PFSK-1 (cell line): ENCODE results near the gene SESN2. TPM values are rescaled to one million over a fixed set of nuclear protein-coding genes. Genes with fewer than 3 reads are reported as not detected.
A peak's percentile ranks its signal among the peaks of the same experiment; 100 is the strongest.

Experiments used
- FOXP2 ChIP-seq: optimal IDR thresholded peaks from 2 replicates; pipeline ENCODE3; 2011; ENCODE audit warnings: borderline replicate concordance, control low read depth, inconsistent platforms; ENCODE audit not compliant: insufficient read depth; ENCODE audit errors: extremely low read length, extremely low read depth
- POLR2AphosphoS5 ChIP-seq: IDR thresholded peaks from 2 replicates; pipeline ENCODE4 v1.6.1; 2012; ENCODE audit warnings: low read depth, mild to moderate bottlenecking, control low read depth, low read length, moderate library complexity
- SIN3A ChIP-seq: IDR thresholded peaks from 2 replicates; pipeline ENCODE4 v1.6.1; 2012; ENCODE audit warnings: mild to moderate bottlenecking, low read length, moderate library complexity, borderline replicate concordance; ENCODE audit not compliant: insufficient read depth
- TAF1 ChIP-seq: IDR thresholded peaks from 2 replicates; pipeline ENCODE4 v1.6.1; 2012; ENCODE audit warnings: low read length, control low read depth, borderline replicate concordance; ENCODE audit not compliant: insufficient read depth
- polyA plus RNA-seq: library from polyadenylated mRNA; unstranded; fragments of >200 nt; gene quantifications from one replicate; pipeline ENCODE4 v1.2.1, GENCODE V29; 2012; ENCODE audit warnings: low read depth, missing spikeins; ENCODE audit not compliant: insufficient read length
- TF ChIP-seq, protein P1 (sequence below), 2 experiments: IDR thresholded peaks; 2 replicates each; pipeline versions ENCODE4 v1.6.1 to v1.8.0; 2011 to 2012; ENCODE audit warnings: low read depth in 2 of 2, low read length in 2 of 2, control low read depth in 1 of 2, inconsistent platforms in 1 of 2, mild to moderate bottlenecking in 1 of 2, moderate library complexity in 1 of 2; ENCODE audit not compliant: insufficient read depth in 1 of 2

SESN2 gene, protein sequence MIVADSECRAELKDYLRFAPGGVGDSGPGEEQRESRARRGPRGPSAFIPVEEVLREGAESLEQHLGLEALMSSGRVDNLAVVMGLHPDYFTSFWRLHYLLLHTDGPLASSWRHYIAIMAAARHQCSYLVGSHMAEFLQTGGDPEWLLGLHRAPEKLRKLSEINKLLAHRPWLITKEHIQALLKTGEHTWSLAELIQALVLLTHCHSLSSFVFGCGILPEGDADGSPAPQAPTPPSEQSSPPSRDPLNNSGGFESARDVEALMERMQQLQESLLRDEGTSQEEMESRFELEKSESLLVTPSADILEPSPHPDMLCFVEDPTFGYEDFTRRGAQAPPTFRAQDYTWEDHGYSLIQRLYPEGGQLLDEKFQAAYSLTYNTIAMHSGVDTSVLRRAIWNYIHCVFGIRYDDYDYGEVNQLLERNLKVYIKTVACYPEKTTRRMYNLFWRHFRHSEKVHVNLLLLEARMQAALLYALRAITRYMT
- 122 TPM for polyA plus RNA-seq

DNA sequence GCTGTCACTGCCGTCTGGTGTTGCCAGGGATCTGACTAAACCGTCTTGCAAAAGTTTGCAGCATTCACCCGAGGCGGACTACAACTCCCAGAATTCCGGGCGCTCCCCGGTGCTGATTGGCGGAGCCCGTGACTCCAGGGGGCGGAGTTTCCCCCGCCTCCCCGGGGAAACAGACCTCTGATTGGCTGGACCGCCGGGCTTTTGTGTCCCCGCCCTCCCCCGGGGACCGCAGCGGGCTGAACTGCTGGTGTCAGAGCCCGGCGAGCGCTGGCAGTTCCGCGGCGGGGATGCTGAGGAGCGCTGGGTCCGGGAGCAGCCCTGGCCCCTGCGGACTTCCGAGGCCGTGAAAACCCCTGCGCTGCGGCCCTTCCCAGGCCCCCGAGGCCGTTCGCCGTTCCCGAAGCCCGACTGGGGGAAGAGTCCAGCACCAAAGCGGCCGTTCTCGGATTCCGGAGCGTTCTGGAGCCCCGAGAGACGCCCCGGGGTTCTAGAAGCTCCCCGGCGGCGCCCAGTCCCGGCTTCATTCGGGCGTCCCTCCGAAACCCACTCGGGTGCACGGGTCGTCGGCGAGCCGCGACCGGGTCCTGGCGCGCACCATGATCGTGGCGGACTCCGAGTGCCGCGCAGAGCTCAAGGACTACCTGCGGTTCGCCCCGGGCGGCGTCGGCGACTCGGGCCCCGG is at the start of gene SESN2:
SESN2 (plus strand) TSS at position 267 of the 682 bp plus-strand sequence; CDS start at position 597, 330 bp downstream.
- TF ChIP-seq, protein P1, sequence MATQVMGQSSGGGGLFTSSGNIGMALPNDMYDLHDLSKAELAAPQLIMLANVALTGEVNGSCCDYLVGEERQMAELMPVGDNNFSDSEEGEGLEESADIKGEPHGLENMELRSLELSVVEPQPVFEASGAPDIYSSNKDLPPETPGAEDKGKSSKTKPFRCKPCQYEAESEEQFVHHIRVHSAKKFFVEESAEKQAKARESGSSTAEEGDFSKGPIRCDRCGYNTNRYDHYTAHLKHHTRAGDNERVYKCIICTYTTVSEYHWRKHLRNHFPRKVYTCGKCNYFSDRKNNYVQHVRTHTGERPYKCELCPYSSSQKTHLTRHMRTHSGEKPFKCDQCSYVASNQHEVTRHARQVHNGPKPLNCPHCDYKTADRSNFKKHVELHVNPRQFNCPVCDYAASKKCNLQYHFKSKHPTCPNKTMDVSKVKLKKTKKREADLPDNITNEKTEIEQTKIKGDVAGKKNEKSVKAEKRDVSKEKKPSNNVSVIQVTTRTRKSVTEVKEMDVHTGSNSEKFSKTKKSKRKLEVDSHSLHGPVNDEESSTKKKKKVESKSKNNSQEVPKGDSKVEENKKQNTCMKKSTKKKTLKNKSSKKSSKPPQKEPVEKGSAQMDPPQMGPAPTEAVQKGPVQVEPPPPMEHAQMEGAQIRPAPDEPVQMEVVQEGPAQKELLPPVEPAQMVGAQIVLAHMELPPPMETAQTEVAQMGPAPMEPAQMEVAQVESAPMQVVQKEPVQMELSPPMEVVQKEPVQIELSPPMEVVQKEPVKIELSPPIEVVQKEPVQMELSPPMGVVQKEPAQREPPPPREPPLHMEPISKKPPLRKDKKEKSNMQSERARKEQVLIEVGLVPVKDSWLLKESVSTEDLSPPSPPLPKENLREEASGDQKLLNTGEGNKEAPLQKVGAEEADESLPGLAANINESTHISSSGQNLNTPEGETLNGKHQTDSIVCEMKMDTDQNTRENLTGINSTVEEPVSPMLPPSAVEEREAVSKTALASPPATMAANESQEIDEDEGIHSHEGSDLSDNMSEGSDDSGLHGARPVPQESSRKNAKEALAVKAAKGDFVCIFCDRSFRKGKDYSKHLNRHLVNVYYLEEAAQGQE (IDR thresholded peaks at IDR 0.05; ENCODE audit: insufficient read depth in 1 of 2, low read depth in 2 of 2, low read length in 2 of 2), result peak in 1 of 2 experiments; percentile 61; a peak in 1 of 4 replicates
- TF ChIP-seq SIN3A, result no peak; the same call in 1 of the 2 replicates
- peak; percentile 99 for TF ChIP-seq POLR2AphosphoS5
- peak; percentile 94; the same call in 1 of the 2 replicates for TF ChIP-seq TAF1
- TF ChIP-seq FOXP2, result no peak

DNA sequence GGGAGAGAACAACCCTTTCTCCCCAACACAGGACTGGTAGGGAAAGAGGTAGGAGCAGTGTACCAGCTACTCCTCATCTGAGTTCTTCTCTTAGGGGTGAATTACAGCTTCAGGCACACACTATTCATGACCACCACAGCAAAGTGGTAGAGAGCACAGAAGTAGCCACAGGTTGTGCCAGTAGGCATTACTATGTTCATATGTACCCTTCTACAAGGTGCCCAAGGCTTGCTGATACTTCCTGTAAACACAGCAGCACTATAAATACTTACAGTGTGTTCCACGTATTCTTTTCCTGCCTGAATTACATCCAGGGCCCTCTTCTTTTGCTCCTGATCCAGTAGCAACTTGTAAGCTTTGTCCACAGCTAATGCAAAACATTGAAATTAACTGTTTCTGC is 49.6 kb upstream of the SESN2 start:
- TF ChIP-seq TAF1 (no peak), SIN3A (no peak), FOXP2 (no peak), POLR2AphosphoS5 (no peak)
- TF ChIP-seq, protein P1 (IDR thresholded peaks at IDR 0.05; ENCODE audit: insufficient read depth in 1 of 2, low read depth in 2 of 2, low read length in 2 of 2), result no peak

DNA sequence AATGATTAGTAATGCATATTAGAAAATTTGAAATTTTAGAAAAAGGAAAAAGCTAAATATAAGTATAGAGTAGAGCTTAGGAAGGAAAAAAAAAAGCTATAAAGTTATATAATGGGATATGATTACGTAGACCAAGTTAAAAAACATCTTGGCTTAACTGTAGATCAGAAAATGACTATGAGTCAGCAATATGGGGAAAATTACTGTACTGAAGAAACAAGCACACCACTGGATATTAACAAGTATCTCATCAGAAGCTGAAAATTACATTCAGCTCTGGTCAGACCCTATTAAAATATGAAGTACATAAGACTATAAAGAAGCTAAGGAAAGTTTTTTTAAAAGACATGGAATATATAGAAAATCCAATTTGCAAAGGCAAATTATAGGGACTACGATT is 46.0 kb upstream of the SESN2 start:
- TF ChIP-seq TAF1 (no peak), SIN3A (no peak), FOXP2 (no peak), POLR2AphosphoS5 (no peak)
- TF ChIP-seq, protein P1 (IDR thresholded peaks at IDR 0.05; ENCODE audit: insufficient read depth in 1 of 2, low read depth in 2 of 2, low read length in 2 of 2), result no peak

DNA sequence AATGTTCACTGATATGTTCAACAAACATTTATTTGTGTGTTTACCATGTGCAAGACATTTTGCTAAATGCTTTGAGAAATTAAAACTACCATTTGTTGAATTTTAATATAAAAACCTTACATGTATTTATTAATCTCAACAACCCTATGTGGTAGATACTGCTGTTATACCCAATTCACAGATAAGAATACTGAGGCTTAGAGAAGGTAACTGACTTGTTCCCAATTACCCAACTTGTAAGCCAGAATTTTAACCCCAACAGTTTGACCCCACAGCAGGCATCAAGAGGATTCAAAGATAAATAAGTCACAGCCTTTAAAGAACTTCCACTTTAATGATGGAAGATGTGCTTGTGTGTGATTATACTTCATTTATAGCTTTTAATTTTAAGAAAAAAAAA is 30.2 kb upstream of the SESN2 start:
- TF ChIP-seq FOXP2 (no peak), POLR2AphosphoS5 (no peak), TAF1 (no peak), SIN3A (no peak)
- TF ChIP-seq, protein P1 (IDR thresholded peaks at IDR 0.05; ENCODE audit: insufficient read depth in 1 of 2, low read depth in 2 of 2, low read length in 2 of 2), result no peak
